Measurements from ENCODE around the gene RGPD4.

- TF ChIP-seq GABPB1 (CRISPR knock-in tag; IDR thresholded peaks at IDR 0.05) (no peak), GABPA (IDR thresholded peaks at IDR 0.05; ENCODE audit: low read depth, low read length) (no peak), GABPA (CRISPR knock-in tag; IDR thresholded peaks at IDR 0.05; ENCODE audit: low read depth) (no peak), RNF2 (conservative IDR thresholded peaks at IDR 0.05; ENCODE audit: low read depth) (no peak), CTCF (CRISPR knock-in tag; IDR thresholded peaks at IDR 0.05) (no peak), ZNF616 (CRISPR knock-in tag; IDR thresholded peaks at IDR 0.05; ENCODE audit: low read depth) (no peak), EZH2 (conservative IDR thresholded peaks at IDR 0.05; ENCODE audit: low read depth, low read length) (no peak)
Observed at GRCh38 chr2:107810734-107811133, 16.0 kb upstream of the RGPD4 start.
